ENCODE measurements around the gene CADM2. TPM values are rescaled to one million over a fixed set of nuclear protein-coding genes. Genes with fewer than 3 reads are reported as not detected.

Gene CADM2
- total and polyA plus RNA-seq, 2 experiments from 2014 or later: 13.3 to 47.5 TPM

- H3K4me3 Mint-ChIP-seq: no peak overlapping the region
- no peaks in the 10 kb centered on the region for H3K9me3 Mint-ChIP-seq
- DNase-seq (ENCODE audit: low spot score) (no peak), ATAC-seq (no peak)
- Histone ChIP-seq H3K36me3 (ENCODE audit: insufficient read depth) (no peaks in the 10 kb centered on the region), H3F3A (replicated peaks; ENCODE audit: low read depth) (no peaks in the 10 kb centered on the region), H4K20me1 (replicated peaks; ENCODE audit: insufficient read depth) (no peaks in the 10 kb centered on the region), H3K27ac (ENCODE audit: low read depth) (no peak overlapping the region), H2AFZ (no peak overlapping the region), H3K27me3 (ENCODE audit: insufficient read depth) (no peaks in the 10 kb centered on the region), H3K4me2 (no peak overlapping the region), H3K79me2 (replicated peaks; ENCODE audit: insufficient read depth) (no peaks in the 10 kb centered on the region), H3K4me3 (no peak overlapping the region), H3K9me2 (ENCODE audit: insufficient read depth) (no peaks in the 10 kb centered on the region), H3K4me1 (ENCODE audit: insufficient read depth) (peaks cover 4% of the 10 kb centered on the region; the same call in 1 of the 2 replicates)
- no peaks in the 10 kb centered on the region for H3K27me3 Mint-ChIP-seq (ENCODE audit: insufficient read depth, low read depth, poor library complexity)
- no peaks in the 10 kb centered on the region for H3K36me3 Mint-ChIP-seq (ENCODE audit: low read depth)
- TF ChIP-seq NANOG (IDR thresholded peaks at IDR 0.05; ENCODE audit: borderline replicate concordance): no peak
- H3K4me1 Mint-ChIP-seq: no peaks in the 10 kb centered on the region
- no peak overlapping the region for H3K27ac Mint-ChIP-seq
These were observed 313.1 kb downstream of the CADM2 start for GRCh38 chr3:85271911-85272310.

GRCh38 chr3:85288257-85288656 lies 329.5 kb downstream of the CADM2 start:
- H3K4me3 Mint-ChIP-seq: no peak overlapping the region
- H3K36me3 Mint-ChIP-seq (ENCODE audit: low read depth): peaks cover 3% of the 10 kb centered on the region; the same call in 2 of the 3 replicates
- Histone ChIP-seq H3K79me2 (replicated peaks; ENCODE audit: insufficient read depth) (no peaks in the 10 kb centered on the region), H4K20me1 (replicated peaks; ENCODE audit: insufficient read depth) (no peaks in the 10 kb centered on the region), H3K27ac (ENCODE audit: low read depth) (no peak overlapping the region), H3K4me1 (ENCODE audit: insufficient read depth) (no peaks in the 10 kb centered on the region), H3K4me3 (no peak overlapping the region), H3K27me3 (ENCODE audit: insufficient read depth) (no peaks in the 10 kb centered on the region), H3K9me2 (ENCODE audit: insufficient read depth) (0 out of 2 replicates have a peak, but pooled peaks cover 4% of the 10 kb centered on the region), H3K4me2 (no peak overlapping the region), H2AFZ (no peak overlapping the region), H3F3A (replicated peaks; ENCODE audit: low read depth) (no peaks in the 10 kb centered on the region), H3K36me3 (ENCODE audit: insufficient read depth) (no peaks in the 10 kb centered on the region)
- DNase-seq (ENCODE audit: low spot score) (no peak), ATAC-seq (no peak)
- no peak overlapping the region for H3K27ac Mint-ChIP-seq
- no peaks in the 10 kb centered on the region for H3K4me1 Mint-ChIP-seq
- TF ChIP-seq, protein P1, sequence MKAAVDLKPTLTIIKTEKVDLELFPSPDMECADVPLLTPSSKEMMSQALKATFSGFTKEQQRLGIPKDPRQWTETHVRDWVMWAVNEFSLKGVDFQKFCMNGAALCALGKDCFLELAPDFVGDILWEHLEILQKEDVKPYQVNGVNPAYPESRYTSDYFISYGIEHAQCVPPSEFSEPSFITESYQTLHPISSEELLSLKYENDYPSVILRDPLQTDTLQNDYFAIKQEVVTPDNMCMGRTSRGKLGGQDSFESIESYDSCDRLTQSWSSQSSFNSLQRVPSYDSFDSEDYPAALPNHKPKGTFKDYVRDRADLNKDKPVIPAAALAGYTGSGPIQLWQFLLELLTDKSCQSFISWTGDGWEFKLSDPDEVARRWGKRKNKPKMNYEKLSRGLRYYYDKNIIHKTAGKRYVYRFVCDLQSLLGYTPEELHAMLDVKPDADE (IDR thresholded peaks at IDR 0.05): no peak
- TF ChIP-seq ZNF114 (CRISPR knock-in tag; IDR thresholded peaks at IDR 0.05): no peak
- no peak for TF ChIP-seq CTCF (conservative IDR thresholded peaks at IDR 0.05; ENCODE audit: low read depth in 2 of 2)
- no peak for TF ChIP-seq EZH2 (IDR thresholded peaks at IDR 0.05; ENCODE audit: low read depth, unreplicated experiment)
- TF ChIP-seq JUNB (IDR thresholded peaks at IDR 0.05; ENCODE audit: unreplicated experiment): no peak
- peaks cover 2% of the 10 kb centered on the region for H3K27me3 Mint-ChIP-seq (ENCODE audit: insufficient read depth, low read depth, poor library complexity)
- peaks cover 3% of the 10 kb centered on the region; the same call in 1 of the 3 replicates for H3K9me3 Mint-ChIP-seq

- Histone ChIP-seq H3K4me2 (no peak overlapping the region), H3K27ac (ENCODE audit: low read depth) (no peak overlapping the region), H3K36me3 (ENCODE audit: insufficient read depth) (no peaks in the 10 kb centered on the region), H4K20me1 (replicated peaks; ENCODE audit: insufficient read depth) (no peaks in the 10 kb centered on the region), H3K4me3 (no peak overlapping the region), H2AFZ (no peak overlapping the region), H3K4me1 (ENCODE audit: insufficient read depth) (no peaks in the 10 kb centered on the region), H3K9me2 (ENCODE audit: insufficient read depth) (no peaks in the 10 kb centered on the region), H3K79me2 (replicated peaks; ENCODE audit: insufficient read depth) (no peaks in the 10 kb centered on the region), H3K27me3 (ENCODE audit: insufficient read depth) (no peaks in the 10 kb centered on the region), H3F3A (replicated peaks; ENCODE audit: low read depth) (no peaks in the 10 kb centered on the region)
- ATAC-seq: no peak
- Mint-ChIP-seq H3K9me3 (no peaks in the 10 kb centered on the region; the same call in 1 of the 3 replicates), H3K4me3 (no peak overlapping the region), H3K27me3 (ENCODE audit: insufficient read depth, low read depth, poor library complexity) (no peaks in the 10 kb centered on the region), H3K27ac (no peak overlapping the region), H3K36me3 (ENCODE audit: low read depth) (no peaks in the 10 kb centered on the region), H3K4me1 (no peaks in the 10 kb centered on the region)
- DNase-seq (ENCODE audit: low spot score): no peak
- TF ChIP-seq ZNF331 (CRISPR knock-in tag; IDR thresholded peaks at IDR 0.05; ENCODE audit: low read depth): no peak
- TF ChIP-seq JUNB (IDR thresholded peaks at IDR 0.05; ENCODE audit: unreplicated experiment): no peak
- no peak for TF ChIP-seq STAT1 (IDR thresholded peaks at IDR 0.05; ENCODE audit: unreplicated experiment)
- no peak for TF ChIP-seq ZNF462 (CRISPR knock-in tag; IDR thresholded peaks at IDR 0.05)
These were observed 338.5 kb downstream of the CADM2 start for GRCh38 chr3:85297291-85297690.
